C4-2B (cell line): ENCODE results near the gene FBXW11.
A peak's percentile ranks its signal among the peaks of the same experiment; 100 is the strongest.

Experiments used
- H3K27ac ChIP-seq: fragments of 450-650 bp; 2 replicates; pipeline ENCODE4 v1.5.1; 2017
- ZFX ChIP-seq: fragments of 450-650 bp; IDR thresholded peaks from 2 replicates; pipeline ENCODE4 v1.6.1; 2017
- TF ChIP-seq, protein P1 (sequence below): fragments of 450-650 bp; conservative IDR thresholded peaks from 2 replicates; pipeline ENCODE4 v1.5.1; 2017; ENCODE audit warnings: mild to moderate bottlenecking

Gene FBXW11

DNA sequence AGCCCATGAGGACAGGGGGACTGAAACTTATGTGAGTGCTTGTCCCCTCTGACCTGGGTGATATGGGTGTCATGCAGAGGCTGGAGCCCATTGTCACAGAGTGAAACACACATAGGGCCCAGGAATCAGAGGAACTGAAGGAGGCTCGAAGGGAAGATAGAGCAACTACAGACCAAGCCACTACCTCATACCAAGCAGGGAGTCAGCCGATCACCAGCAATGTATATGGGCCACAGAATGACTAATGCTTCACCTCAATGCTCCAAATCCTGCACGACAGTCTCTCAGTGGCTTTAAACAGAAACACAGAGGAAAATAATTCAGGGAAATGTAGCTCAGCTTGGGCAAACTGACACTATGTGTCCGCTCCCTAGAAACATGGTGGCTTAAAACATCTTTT lies 8.9 kb upstream of the FBXW11 start:
- TF ChIP-seq, protein P1, sequence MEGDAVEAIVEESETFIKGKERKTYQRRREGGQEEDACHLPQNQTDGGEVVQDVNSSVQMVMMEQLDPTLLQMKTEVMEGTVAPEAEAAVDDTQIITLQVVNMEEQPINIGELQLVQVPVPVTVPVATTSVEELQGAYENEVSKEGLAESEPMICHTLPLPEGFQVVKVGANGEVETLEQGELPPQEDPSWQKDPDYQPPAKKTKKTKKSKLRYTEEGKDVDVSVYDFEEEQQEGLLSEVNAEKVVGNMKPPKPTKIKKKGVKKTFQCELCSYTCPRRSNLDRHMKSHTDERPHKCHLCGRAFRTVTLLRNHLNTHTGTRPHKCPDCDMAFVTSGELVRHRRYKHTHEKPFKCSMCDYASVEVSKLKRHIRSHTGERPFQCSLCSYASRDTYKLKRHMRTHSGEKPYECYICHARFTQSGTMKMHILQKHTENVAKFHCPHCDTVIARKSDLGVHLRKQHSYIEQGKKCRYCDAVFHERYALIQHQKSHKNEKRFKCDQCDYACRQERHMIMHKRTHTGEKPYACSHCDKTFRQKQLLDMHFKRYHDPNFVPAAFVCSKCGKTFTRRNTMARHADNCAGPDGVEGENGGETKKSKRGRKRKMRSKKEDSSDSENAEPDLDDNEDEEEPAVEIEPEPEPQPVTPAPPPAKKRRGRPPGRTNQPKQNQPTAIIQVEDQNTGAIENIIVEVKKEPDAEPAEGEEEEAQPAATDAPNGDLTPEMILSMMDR: no peak
- TF ChIP-seq ZFX: no peak
- no peak overlapping the region for H3K27ac ChIP-seq

DNA sequence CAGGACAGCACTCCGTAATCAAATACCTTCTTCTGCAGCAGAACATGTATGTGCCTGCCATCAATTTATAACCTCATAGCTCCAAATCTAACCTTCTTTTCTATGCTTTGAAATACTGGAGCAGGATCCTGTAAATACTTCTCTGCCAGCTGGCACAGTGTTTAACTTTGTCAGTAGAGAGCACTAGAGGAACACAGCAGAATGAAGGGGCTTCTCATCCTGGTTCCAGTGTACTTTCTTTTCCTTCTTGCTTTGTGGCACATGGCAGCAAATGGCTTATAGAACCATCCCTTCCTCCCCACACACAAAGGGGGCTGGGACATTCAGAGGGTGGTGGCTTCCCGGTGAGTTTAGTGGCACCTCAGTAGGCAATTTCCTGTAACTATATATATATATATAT lies 3.8 kb upstream of the FBXW11 start:
- no peak overlapping the region for H3K27ac ChIP-seq
- TF ChIP-seq, protein P1: no peak
- no peak for TF ChIP-seq ZFX

DNA sequence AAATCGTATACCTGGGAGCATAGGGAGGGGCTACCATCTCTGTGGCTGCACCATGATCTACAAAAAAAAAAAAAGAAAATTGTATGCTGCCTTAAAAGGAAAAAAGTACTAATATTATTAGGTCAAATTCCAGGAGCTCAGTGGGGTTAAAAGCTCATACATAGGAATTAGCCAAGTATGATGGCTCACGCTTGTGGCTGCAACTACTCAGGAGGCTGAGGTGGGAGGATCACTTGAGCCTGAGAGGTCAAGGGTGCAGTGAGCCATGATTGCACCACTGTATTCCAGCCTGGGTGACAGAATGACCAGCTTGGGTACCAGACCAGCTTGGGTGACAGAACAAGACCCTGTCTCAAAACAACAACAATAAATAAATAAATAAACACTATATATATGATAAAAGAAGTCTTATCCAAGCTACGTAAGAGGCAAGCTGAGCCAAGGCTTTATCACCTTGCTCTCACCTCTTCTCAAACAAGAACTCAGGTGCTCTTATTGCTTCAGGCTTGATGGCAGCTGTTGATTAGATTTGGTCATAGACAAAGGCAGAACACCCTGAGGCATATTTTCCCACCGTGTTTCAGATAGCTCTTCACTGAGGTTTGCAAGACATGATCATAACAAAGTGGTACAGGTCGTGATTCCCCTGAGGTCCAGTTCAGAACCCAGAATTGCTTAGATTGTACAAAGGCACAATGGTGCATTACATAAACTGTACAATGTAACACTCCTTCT lies 3.3 kb upstream of the FBXW11 start:
- no peak for TF ChIP-seq ZFX
- TF ChIP-seq, protein P1: no peak
- no peak overlapping the region for H3K27ac ChIP-seq

DNA sequence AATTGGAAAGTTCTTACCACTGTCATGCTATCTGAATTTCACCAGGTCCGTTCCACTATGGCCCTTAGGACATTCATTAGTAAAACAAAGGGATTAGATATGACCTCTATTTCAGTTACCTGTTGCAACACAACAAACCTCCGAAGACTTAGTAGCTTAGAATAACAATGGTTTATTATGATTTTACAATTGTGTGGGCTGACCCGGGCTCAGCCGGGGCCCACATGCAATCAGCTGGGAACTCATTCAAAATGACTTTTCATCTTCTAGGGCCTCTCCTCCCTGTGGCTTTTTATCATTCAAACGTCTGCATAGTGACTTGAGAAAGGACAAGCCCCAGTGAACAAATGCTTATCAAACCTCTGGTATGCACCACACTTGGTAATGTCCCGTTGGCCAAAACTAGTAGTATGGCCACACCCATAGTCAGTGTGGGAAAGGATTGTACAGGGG lies 2.3 kb upstream of the FBXW11 start:
- TF ChIP-seq, protein P1: no peak
- no peak for TF ChIP-seq ZFX
- no peak overlapping the region for H3K27ac ChIP-seq

DNA sequence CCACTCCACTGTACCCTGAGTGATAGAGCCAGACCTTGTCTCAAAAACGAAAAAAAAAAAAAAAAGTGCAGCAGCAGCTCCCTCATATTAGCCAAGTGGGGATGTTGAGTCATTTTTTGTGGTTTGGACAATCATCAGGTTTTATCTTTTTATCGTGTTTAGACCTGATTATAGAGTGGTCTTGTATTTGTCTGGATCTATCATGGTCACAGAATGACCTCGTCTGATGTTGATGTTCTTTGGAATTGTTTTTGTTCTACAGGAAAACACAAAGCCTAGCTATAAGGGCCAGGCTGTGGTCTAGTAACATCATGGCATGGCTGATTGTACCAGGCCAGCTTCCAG lies 1.6 kb upstream of the FBXW11 start:
- H3K27ac ChIP-seq: peak overlapping the region; percentile 97
- no peak for TF ChIP-seq ZFX
- TF ChIP-seq, protein P1: no peak

DNA sequence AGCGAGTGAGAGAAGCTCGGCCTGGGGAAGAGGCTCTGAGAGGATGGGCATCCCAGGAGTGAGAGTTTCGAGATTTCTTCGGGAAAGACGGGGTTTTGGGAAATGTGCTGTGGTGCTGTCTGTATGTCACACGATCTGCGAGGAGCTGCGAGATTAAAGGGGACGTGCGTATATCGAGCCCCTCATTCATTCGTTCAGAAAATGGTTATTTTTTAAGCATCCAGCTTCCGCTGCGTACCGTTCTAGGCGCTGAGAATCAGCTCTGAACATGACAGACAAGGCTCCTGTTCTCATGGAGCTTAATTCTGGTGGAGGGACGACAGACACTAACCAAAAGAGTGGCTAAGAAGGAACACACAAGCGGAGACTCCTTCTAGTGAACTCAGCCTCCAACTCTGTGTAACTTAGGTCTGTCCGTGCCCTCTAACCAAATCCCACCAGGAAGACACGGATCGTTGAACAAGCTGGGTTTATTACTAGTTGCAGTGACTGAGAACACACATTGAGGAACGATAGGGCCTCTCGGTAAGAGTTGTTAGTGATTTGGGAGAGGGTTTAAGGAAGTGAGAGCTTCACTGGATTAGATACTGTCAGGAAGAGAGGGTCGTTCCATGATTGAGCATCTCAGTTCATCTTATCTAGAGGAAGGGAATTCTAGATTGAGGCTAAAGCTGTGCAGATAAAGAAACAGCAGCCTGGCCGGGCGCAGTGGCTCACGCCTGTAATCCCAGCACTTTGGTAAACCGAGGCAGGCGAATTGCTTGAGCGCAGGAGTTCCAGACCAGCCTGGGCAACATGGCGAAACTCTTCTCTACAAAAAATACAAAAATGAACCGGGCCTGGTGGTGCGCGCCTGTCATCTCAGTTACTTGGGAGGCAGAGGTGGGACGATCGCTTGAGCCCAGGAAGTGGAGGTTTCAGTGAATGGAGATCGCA lies 1.0 kb upstream of the FBXW11 start:
- no peak for TF ChIP-seq ZFX
- TF ChIP-seq, protein P1: no peak
- H3K27ac ChIP-seq: peak overlapping the region; percentile 97

DNA sequence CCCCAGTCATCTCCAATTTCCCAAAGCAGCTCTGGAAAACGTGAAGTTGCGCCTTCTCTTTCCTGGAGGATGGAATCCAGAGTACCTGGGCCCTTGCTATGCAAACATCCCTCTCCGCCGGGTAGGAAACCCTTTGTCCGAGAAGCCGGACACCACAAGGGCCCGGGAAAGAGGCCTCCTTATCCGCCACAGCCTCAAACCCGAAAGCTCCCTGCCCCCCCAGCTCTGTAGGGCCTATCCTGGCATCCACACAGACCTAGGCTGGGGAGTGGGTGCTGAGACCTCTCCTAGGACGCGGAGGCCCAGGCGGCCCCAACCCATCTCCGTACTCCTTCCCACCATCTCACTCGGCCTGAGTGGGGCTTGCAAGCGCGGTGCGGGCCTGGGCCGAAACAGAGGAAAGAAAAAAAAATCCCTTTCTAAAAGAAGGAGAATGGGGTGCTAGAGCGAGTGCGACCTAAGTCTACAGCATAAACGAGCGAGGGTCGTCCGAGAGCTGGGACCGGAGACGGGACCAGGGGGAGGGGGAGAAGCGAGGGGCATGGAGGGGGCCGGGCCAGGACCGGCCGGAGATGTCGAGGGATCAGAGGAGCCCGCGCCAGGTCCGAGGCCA lies 624 bp downstream of the FBXW11 start:
- no peak for TF ChIP-seq ZFX
- TF ChIP-seq, protein P1: no peak
- H3K27ac ChIP-seq: peak overlapping the region; percentile 97
